HepG2 (cell line): ENCODE data around the gene RHBDL3. TPM values are rescaled to one million over a fixed set of nuclear protein-coding genes. Genes with fewer than 3 reads are reported as not detected.
A peak's percentile ranks its signal among the peaks of the same experiment; 100 is the strongest.

Source experiments
- AHDC1 ChIP-seq: sonication (generic); formaldehyde crosslinking; IDR thresholded peaks from 2 replicates; pipeline ENCODE4 v1.5.1; 2020; ENCODE audit warnings: mild to moderate bottlenecking, missing genetic modification reagents, borderline replicate concordance
- ARNT ChIP-seq: fragments of 450-650 bp; IDR thresholded peaks from 2 replicates; pipeline ENCODE4 v1.6.1; 2017
- BATF2 ChIP-seq: sonication (generic); formaldehyde crosslinking; IDR thresholded peaks from 2 replicates; pipeline ENCODE4 v1.8.0; 2022; ENCODE audit warnings: mild to moderate bottlenecking, missing genetic modification reagents, moderate library complexity
- CBX2 ChIP-seq, 2 experiments: fragments of 200-600 bp in 1 of 2; sonication (generic); formaldehyde crosslinking in 1 of 2; IDR thresholded peaks; 2 replicates each; pipeline versions ENCODE4 v1.7.0 to v1.8.1; 2018 to 2022; ENCODE audit warnings: low read depth in 2 of 2, low read length in 1 of 2, mild to moderate bottlenecking in 1 of 2, missing genetic modification reagents in 1 of 2
- HNRNPH1 ChIP-seq: fragments of 200-400 bp; formaldehyde crosslinking; optimal IDR thresholded peaks from 2 replicates; pipeline ENCODE3; 2017; ENCODE audit warnings: mild to moderate bottlenecking, low read depth, low read length
- KDM6A ChIP-seq: IDR thresholded peaks from 2 replicates; pipeline ENCODE4 v1.6.1; 2016; ENCODE audit warnings: low read depth
- MED13 ChIP-seq: sonication (generic); formaldehyde crosslinking; IDR thresholded peaks from 2 replicates; pipeline ENCODE4 v1.5.0; 2020; ENCODE audit warnings: missing genetic modification reagents
- NR2F2 ChIP-seq: IDR thresholded peaks from 2 replicates; pipeline ENCODE4 v1.6.1; 2012; ENCODE audit warnings: low read depth, inconsistent platforms, borderline replicate concordance
- PHF20 ChIP-seq: sonication (generic); formaldehyde crosslinking; IDR thresholded peaks from 2 replicates; pipeline ENCODE4 v1.5.0; 2020; ENCODE audit warnings: mild to moderate bottlenecking, missing genetic modification reagents
- PTBP1 ChIP-seq: fragments of 200-400 bp; formaldehyde crosslinking; IDR thresholded peaks from 2 replicates; pipeline ENCODE4 v1.6.1; 2018; ENCODE audit warnings: low read length, low read depth; ENCODE audit not compliant: poor library complexity, severe bottlenecking
- STAT5B ChIP-seq: sonication (generic); formaldehyde crosslinking; IDR thresholded peaks from 2 replicates; pipeline ENCODE4 v1.4.0; 2020; ENCODE audit warnings: missing genetic modification reagents
- ZBTB42 ChIP-seq: sonication (generic); formaldehyde crosslinking; IDR thresholded peaks from 2 replicates; pipeline ENCODE4 v1.5.0; 2020; ENCODE audit warnings: mild to moderate bottlenecking, missing genetic modification reagents
- ZFAT ChIP-seq: sonication (generic); formaldehyde crosslinking; conservative IDR thresholded peaks from 2 replicates; pipeline ENCODE4 v1.8.1; 2023; ENCODE audit warnings: missing genetic modification reagents, inconsistent platforms
- ZNF142 ChIP-seq: sonication (generic); formaldehyde crosslinking; IDR thresholded peaks from 2 replicates; pipeline ENCODE4 v1.4.0; 2020; ENCODE audit warnings: missing genetic modification reagents
- ZNF468 ChIP-seq: sonication (generic); formaldehyde crosslinking; IDR thresholded peaks from 2 replicates; pipeline ENCODE4 v1.8.0; 2022; ENCODE audit warnings: mild to moderate bottlenecking, moderate library complexity, missing genetic modification reagents
- ZNF496 ChIP-seq: sonication (generic); formaldehyde crosslinking; IDR thresholded peaks from 2 replicates; pipeline ENCODE4 v1.8.1; 2023; ENCODE audit warnings: mild to moderate bottlenecking, moderate library complexity, missing genetic modification reagents; ENCODE audit not compliant: insufficient replicate concordance
- ZNF546 ChIP-seq: sonication (generic); formaldehyde crosslinking; conservative IDR thresholded peaks from 2 replicates; pipeline ENCODE4 v1.8.1; 2023; ENCODE audit warnings: mild to moderate bottlenecking, missing genetic modification reagents
- ZNF780A ChIP-seq: sonication (generic); formaldehyde crosslinking; IDR thresholded peaks from 2 replicates; pipeline ENCODE4 v1.8.0; 2022; ENCODE audit warnings: mild to moderate bottlenecking, missing genetic modification reagents, moderate library complexity
- polyA plus RNA-seq, 8 experiments: library from polyadenylated mRNA; depleted of rRNA in 3 of 8; stranded (reverse) in 7 of 8; unstranded in 1 of 8; fragments of >200 nt; fragmentation: Illumina TruSeq in 4 of 8; extraction: Trizol in 4 of 8; gene quantifications; 2 replicates each; pipeline versions ENCODE4 v1.2.1 to v1.2.3, GENCODE V29; 2011 to 2016; ENCODE audit warnings: low read depth in 4 of 8, missing spikeins in 1 of 8, mixed read lengths in 1 of 8; ENCODE audit not compliant: insufficient read depth in 1 of 8
- total RNA-seq, 5 experiments: library from RNA; depleted of rRNA; stranded (reverse); fragments of >200 nt; fragmentation: Illumina TruSeq; extraction: Trizol; gene quantifications; 2 replicates each; pipeline ENCODE4 v1.2.3, GENCODE V29; 2016; ENCODE audit warnings: low read depth in 1 of 5

The RHBDL3 gene
- total and polyA plus RNA-seq, 2 of the 13 experiments (the other 11 are each of a cell fraction or from before 2014, with no cell fraction given), result 0.09 TPM; not detected in 1

- TF ChIP-seq AHDC1 (CRISPR knock-in tag), result peak; percentile 45; the same call in 1 of the 2 replicates
- TF ChIP-seq ZNF496 (CRISPR knock-in tag), result no peak
- no peak for TF ChIP-seq ZFAT (CRISPR knock-in tag)
- TF ChIP-seq ZNF142, result no peak
- no peak for TF ChIP-seq STAT5B
- TF ChIP-seq BATF2 (CRISPR knock-in tag), result no peak
- no peak for TF ChIP-seq ARNT
- TF ChIP-seq ZNF780A (CRISPR knock-in tag), result no peak
- no peak for TF ChIP-seq ZNF468 (CRISPR knock-in tag)
- TF ChIP-seq KDM6A, result peak; percentile 84
- no peak for TF ChIP-seq HNRNPH1
- TF ChIP-seq ZNF546 (CRISPR knock-in tag), result no peak
- no peak for TF ChIP-seq CBX2 (IDR thresholded peaks at IDR 0.05; ENCODE audit: low read depth, low read length)
- TF ChIP-seq CBX2 (CRISPR knock-in tag; IDR thresholded peaks at IDR 0.05; ENCODE audit: low read depth), result no peak
- no peak for TF ChIP-seq ZBTB42 (CRISPR knock-in tag)
- no peak for TF ChIP-seq PTBP1
- peak; percentile 99 for TF ChIP-seq NR2F2
- TF ChIP-seq PHF20 (CRISPR knock-in tag), result no peak
- TF ChIP-seq MED13 (CRISPR knock-in tag), result 0 out of 2 replicates have a peak, but pooled peaks have one; percentile 22
Measured at GRCh38 chr17:32302860-32303649, 37.4 kb downstream of the RHBDL3 start (continued).
